IPS-15b (cell line): ENCODE data around the gene UBL4B.
A peak's percentile ranks its signal among the peaks of the same experiment; 100 is the strongest.

Experiments used
- H3K27me3 ChIP-seq: one replicate; pipeline ENCODE4 v1.6.1; 2013; ENCODE audit warnings: low read length; ENCODE audit not compliant: control insufficient read depth, insufficient read depth
- H3K36me3 ChIP-seq: one replicate; pipeline ENCODE4 v1.6.1; 2013; ENCODE audit warnings: low read length; ENCODE audit not compliant: control insufficient read depth, insufficient read depth
- H3K4me1 ChIP-seq: one replicate; pipeline ENCODE4 v1.6.1; 2013; ENCODE audit warnings: mild to moderate bottlenecking, low read length; ENCODE audit not compliant: control insufficient read depth, insufficient read depth
- H3K4me3 ChIP-seq: one replicate; pipeline ENCODE4 v1.5.1; 2013; ENCODE audit warnings: low read depth, low read length
- H3K9ac ChIP-seq: one replicate; pipeline ENCODE4 v1.6.1; 2013; ENCODE audit warnings: low read depth, mild to moderate bottlenecking, low read length
- H3K9me3 ChIP-seq: one replicate; pipeline ENCODE4 v1.6.1; 2013; ENCODE audit warnings: mild to moderate bottlenecking, low read length; ENCODE audit not compliant: control insufficient read depth, insufficient read depth

Gene UBL4B

GRCh38 chr1:110112143-110112542, at the start of gene UBL4B:
TSS of gene UBL4B (plus strand) at chr1:110112443. CDS start at chr1:110112535, 92 bp downstream.
- Histone ChIP-seq H3K9me3 (no peaks in the 10 kb centered on the region), H3K36me3 (no peaks in the 10 kb centered on the region), H3K9ac (no peak within 1 kb of the TSS), H3K4me3 (no peak within 1 kb of the TSS), H3K27me3 (peaks cover 6% of the 10 kb centered on the region), H3K4me1 (no peaks in the 10 kb centered on the region)

GRCh38 chr1:110062612-110063011, 49.6 kb upstream of the UBL4B start:
- Histone ChIP-seq H3K27me3 (peaks cover 28% of the 10 kb centered on the region), H3K9me3 (no peaks in the 10 kb centered on the region), H3K36me3 (peaks cover 8% of the 10 kb centered on the region), H3K4me1 (no peaks in the 10 kb centered on the region), H3K4me3 (no peak overlapping the region), H3K9ac (no peak overlapping the region)

GRCh38 chr1:110063781-110064180, 48.5 kb upstream of the UBL4B start:
- H3K27me3 ChIP-seq = peaks cover 40% of the 10 kb centered on the region
- no peaks in the 10 kb centered on the region for H3K4me1 ChIP-seq
- no peak overlapping the region for H3K4me3 ChIP-seq
- H3K9ac ChIP-seq = no peak overlapping the region
- no peaks in the 10 kb centered on the region for H3K9me3 ChIP-seq
- peaks cover 3% of the 10 kb centered on the region for H3K36me3 ChIP-seq

- Histone ChIP-seq H3K9me3 (no peaks in the 10 kb centered on the region), H3K27me3 (peaks cover 50% of the 10 kb centered on the region), H3K4me3 (no peak overlapping the region), H3K9ac (no peak overlapping the region), H3K4me1 (no peaks in the 10 kb centered on the region), H3K36me3 (no peaks in the 10 kb centered on the region)
Observed at GRCh38 chr1:110064576-110065337, 47.5 kb upstream of the UBL4B start.

GRCh38 chr1:110065841-110066240, 46.4 kb upstream of the UBL4B start:
- Histone ChIP-seq H3K4me3 (no peak overlapping the region), H3K27me3 (peaks cover 58% of the 10 kb centered on the region), H3K4me1 (no peaks in the 10 kb centered on the region), H3K9ac (no peak overlapping the region), H3K36me3 (no peaks in the 10 kb centered on the region), H3K9me3 (no peaks in the 10 kb centered on the region)

GRCh38 chr1:110067479-110067892, 44.8 kb upstream of the UBL4B start:
- Histone ChIP-seq H3K9me3 (no peaks in the 10 kb centered on the region), H3K4me1 (no peaks in the 10 kb centered on the region), H3K36me3 (no peaks in the 10 kb centered on the region), H3K4me3 (peak overlapping the region; percentile 49), H3K27me3 (peaks cover 74% of the 10 kb centered on the region), H3K9ac (no peak overlapping the region)

- Histone ChIP-seq H3K9me3 (no peaks in the 10 kb centered on the region), H3K27me3 (peaks cover 80% of the 10 kb centered on the region), H3K9ac (no peak overlapping the region), H3K4me3 (peak overlapping the region; percentile 49), H3K4me1 (no peaks in the 10 kb centered on the region), H3K36me3 (no peaks in the 10 kb centered on the region)
Observed at GRCh38 chr1:110067893-110068645, 44.2 kb upstream of the UBL4B start.

- Histone ChIP-seq H3K9me3 (no peaks in the 10 kb centered on the region), H3K9ac (no peak overlapping the region), H3K4me3 (peak overlapping the region; percentile 49), H3K4me1 (no peaks in the 10 kb centered on the region), H3K36me3 (no peaks in the 10 kb centered on the region), H3K27me3 (peaks cover 88% of the 10 kb centered on the region)
Observed at GRCh38 chr1:110068646-110069403, 43.4 kb upstream of the UBL4B start.

GRCh38 chr1:110069404-110070281, 42.6 kb upstream of the UBL4B start:
- H3K36me3 ChIP-seq = no peaks in the 10 kb centered on the region
- H3K4me3 ChIP-seq = peak overlapping the region; percentile 49
- peaks cover 93% of the 10 kb centered on the region for H3K27me3 ChIP-seq
- H3K9ac ChIP-seq = no peak overlapping the region
- H3K9me3 ChIP-seq = no peaks in the 10 kb centered on the region
- H3K4me1 ChIP-seq = no peaks in the 10 kb centered on the region

GRCh38 chr1:110070282-110070669, 42.0 kb upstream of the UBL4B start:
- H3K27me3 ChIP-seq = peaks cover 95% of the 10 kb centered on the region

GRCh38 chr1:110070671-110071242, 41.5 kb upstream of the UBL4B start, which contains the start of gene ALX3:
TSS of gene ALX3 (minus strand) at chr1:110070672. CDS start at chr1:110070612, 60 bp downstream.
- H3K27me3 ChIP-seq = peaks cover 93% of the 10 kb centered on the region

More at GRCh38 chr1:110070282-110070669, 42.0 kb upstream of the UBL4B start:
- peak overlapping the region; percentile 49 for H3K4me3 ChIP-seq
- H3K9me3 ChIP-seq = no peaks in the 10 kb centered on the region
- H3K36me3 ChIP-seq = no peaks in the 10 kb centered on the region
- H3K4me1 ChIP-seq = no peaks in the 10 kb centered on the region
- H3K9ac ChIP-seq = no peak overlapping the region

More at GRCh38 chr1:110070671-110071242, 41.5 kb upstream of the UBL4B start, which contains the start of gene ALX3:
- H3K36me3 ChIP-seq = no peaks in the 10 kb centered on the region
- peak within 1 kb of the TSS; percentile 49 for H3K4me3 ChIP-seq
- no peaks in the 10 kb centered on the region for H3K9me3 ChIP-seq
- no peak within 1 kb of the TSS for H3K9ac ChIP-seq
- no peaks in the 10 kb centered on the region for H3K4me1 ChIP-seq
